Keratinocyte (primary cell): ENCODE results near the gene CACNB2. TPM values are rescaled to one million over a fixed set of nuclear protein-coding genes. Genes with fewer than 3 reads are reported as not detected.

Experiments
- DNase-seq: peaks from one replicate; pipeline ENCODE4 v3.0.0-alpha.2; 2011; ENCODE audit warnings: low read depth, missing footprints, low spot score
- FAIRE-seq: peaks from 2 replicates; lab custom pipeline; 2011; peaks lifted over from hg19 to GRCh38; lab: Jason Lieb, UNC
- H2AFZ ChIP-seq: 2 replicates; pipeline ENCODE4 v1.6.0; 2012; ENCODE audit warnings: low read length, control low read depth, inconsistent platforms; ENCODE audit not compliant: control insufficient read depth
- H3K27ac ChIP-seq: 2 replicates; pipeline ENCODE4 v1.5.1; 2011; ENCODE audit warnings: low read length; ENCODE audit not compliant: control insufficient read depth, insufficient read depth
- H3K27me3 ChIP-seq: 3 replicates; pipeline ENCODE4 v1.6.0; 2011; ENCODE audit warnings: low read length; ENCODE audit not compliant: control insufficient read depth, insufficient read depth; ENCODE audit errors: extremely low read depth
- H3K36me3 ChIP-seq, 2 experiments: 2 replicates in 1 of 2; 3 replicates in 1 of 2; pipeline ENCODE4 v1.5.1; 2011; ENCODE audit warnings: low read length in 2 of 2, mild to moderate bottlenecking in 1 of 2; ENCODE audit not compliant: control insufficient read depth in 2 of 2, insufficient read depth in 2 of 2; ENCODE audit errors: extremely low read depth in 1 of 2
- H3K4me1 ChIP-seq: 3 replicates; pipeline ENCODE4 v1.5.1; 2011; ENCODE audit warnings: low read length; ENCODE audit not compliant: control insufficient read depth, insufficient read depth; ENCODE audit errors: extremely low read depth
- H3K4me2 ChIP-seq: 3 replicates; pipeline ENCODE4 v1.6.0; 2011; ENCODE audit warnings: low read depth, low read length; ENCODE audit not compliant: control insufficient read depth, insufficient read depth; ENCODE audit errors: extremely low read depth
- H3K4me3 ChIP-seq, 3 experiments: fragments of 200-600 bp in 1 of 3; sonication (generic) in 1 of 3; 2 replicates in 2 of 3; 3 replicates in 1 of 3; pipeline ENCODE4 v1.5.1; 2011 to 2016; ENCODE audit warnings: low read length in 3 of 3, mild to moderate bottlenecking in 3 of 3, control low read depth in 2 of 3, inconsistent platforms in 1 of 3, low read depth in 1 of 3, mixed read lengths in 1 of 3, mixed run types in 1 of 3, moderate library complexity in 1 of 3; ENCODE audit not compliant: control insufficient read depth in 2 of 3, insufficient read depth in 2 of 3; ENCODE audit errors: extremely low read depth in 1 of 3
- H3K79me2 ChIP-seq: 2 replicates; pipeline ENCODE4 v1.6.0; 2012; ENCODE audit warnings: low read length; ENCODE audit not compliant: control insufficient read depth, insufficient read depth
- H3K9ac ChIP-seq: 3 replicates; pipeline ENCODE4 v1.6.0; 2011; ENCODE audit warnings: low read length; ENCODE audit not compliant: control insufficient read depth, insufficient read depth; ENCODE audit errors: extremely low read depth
- H3K9me1 ChIP-seq: 3 replicates; pipeline ENCODE4 v1.6.0; 2011; ENCODE audit warnings: low read length; ENCODE audit not compliant: control insufficient read depth, insufficient read depth; ENCODE audit errors: extremely low read depth
- H3K9me3 ChIP-seq: 2 replicates; pipeline ENCODE4 v1.5.1; 2012; ENCODE audit warnings: low read depth, low read length; ENCODE audit not compliant: control insufficient read depth
- H4K20me1 ChIP-seq: 3 replicates; pipeline ENCODE4 v1.6.0; 2011; ENCODE audit warnings: low read length; ENCODE audit not compliant: control insufficient read depth, insufficient read depth; ENCODE audit errors: extremely low read depth
- CTCF ChIP-seq, 3 experiments: IDR thresholded peaks in 1 of 3; conservative IDR thresholded peaks in 1 of 3; optimal IDR thresholded peaks in 1 of 3; 2 replicates in 2 of 3; 3 replicates in 1 of 3; pipeline versions ENCODE3 to v1.5.1; 2011; ENCODE audit warnings: low read length in 3 of 3, mild to moderate bottlenecking in 3 of 3, moderate library complexity in 2 of 3, control low read depth in 1 of 3, inconsistent platforms in 1 of 3; ENCODE audit not compliant: insufficient read depth in 2 of 3; ENCODE audit errors: extremely low read depth in 1 of 3
- EZH2 ChIP-seq: IDR thresholded peaks from one replicate; pipeline ENCODE4 v1.6.1; 2012; ENCODE audit warnings: inconsistent platforms, mild to moderate bottlenecking, low read length, moderate library complexity
- dilution Hi-C: fragments of 300-500 bp; cut with MboI; formaldehyde crosslinking; loops from one replicate; pipeline ENCODE4 v1.7.0; 2020; ENCODE audit warnings: low sequenced_read_pairs; ENCODE audit not compliant: extremely low pct_ligation_motif_present
- polyA plus RNA-seq, 5 experiments: library from polyadenylated mRNA; depleted of rRNA in 3 of 5; stranded (reverse) in 3 of 5; stranded (forward) in 1 of 5; unstranded in 1 of 5; fragments of >200 nt; gene quantifications; 1 replicate in 1 of 5; 2 replicates in 3 of 5; 3 replicates in 1 of 5; pipeline versions ENCODE4 v1.2.1 to v1.2.3, GENCODE V29; 2011 to 2012; ENCODE audit warnings: missing spikeins in 2 of 5, low read depth in 1 of 5, low replicate concordance in 1 of 5

CACNB2 gene
- polyA plus RNA-seq, 1 donor (not counting 4 experiments of a cell fraction or from before 2014, with no cell fraction given): 0.03 TPM

GRCh38 chr10:18345308-18345707, 205.1 kb downstream of the CACNB2 start:
- Histone ChIP-seq H3K36me3 (no peaks in the 10 kb centered on the region), H3K4me1 (no peaks in the 10 kb centered on the region), H3K27ac (no peak overlapping the region), H3K79me2 (no peaks in the 10 kb centered on the region), H2AFZ (no peak overlapping the region), H3K27me3 (no peaks in the 10 kb centered on the region), H3K4me2 (no peak overlapping the region), H3K9ac (no peak overlapping the region), H3K4me3 (no peak overlapping the region), H3K9me1 (no peaks in the 10 kb centered on the region), H4K20me1 (no peaks in the 10 kb centered on the region), H3K9me3 (no peaks in the 10 kb centered on the region)
- TF ChIP-seq EZH2 (no peak), CTCF (optimal IDR thresholded peaks at IDR 0.05 in 1 of 3, IDR thresholded peaks at IDR 0.05 in 1 of 3, conservative IDR thresholded peaks at IDR 0.05 in 1 of 3; ENCODE audit: extremely low read depth in 1 of 3, insufficient read depth in 2 of 3, low read length in 3 of 3) (no peak)
- dilution Hi-C loops: no loop called here
- no peak for FAIRE-seq
- DNase-seq: no peak

DNA sequence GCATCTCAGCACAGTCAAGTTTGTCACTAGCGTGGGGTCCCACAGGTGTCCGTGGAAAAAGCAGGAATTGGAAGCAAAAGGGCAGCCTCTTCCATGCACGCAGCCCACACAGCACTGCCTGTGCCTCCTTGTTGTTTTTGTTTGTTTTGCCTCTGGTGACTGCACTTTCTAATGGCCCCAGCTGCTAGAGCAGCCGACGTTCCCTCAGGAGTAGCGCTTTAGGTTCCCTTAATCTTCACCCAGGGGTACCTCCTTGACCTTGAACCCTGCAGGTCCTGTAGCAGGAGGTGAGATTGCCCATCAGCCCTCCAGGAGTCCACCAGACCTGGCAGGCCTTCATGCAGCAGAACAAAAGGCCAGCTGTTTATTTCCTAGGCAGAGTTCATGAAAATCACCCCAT, 210.1 kb downstream of the CACNB2 start:
- H4K20me1 ChIP-seq: no peaks in the 10 kb centered on the region

More for the DNA sequence above, 210.1 kb downstream of the CACNB2 start:
- no peaks in the 10 kb centered on the region for H3K36me3 ChIP-seq
- H3K4me2 ChIP-seq: no peak overlapping the region
- H3K9me1 ChIP-seq: no peaks in the 10 kb centered on the region
- H3K4me3 ChIP-seq: no peak overlapping the region
- H3K9ac ChIP-seq: no peak overlapping the region
- no peaks in the 10 kb centered on the region for H3K9me3 ChIP-seq
- dilution Hi-C loops: no loop called here
- H3K27ac ChIP-seq: no peak overlapping the region
- DNase-seq (no peak), FAIRE-seq (no peak)
- no peaks in the 10 kb centered on the region for H3K4me1 ChIP-seq
- no peak for TF ChIP-seq EZH2
- no peak for TF ChIP-seq CTCF (optimal IDR thresholded peaks at IDR 0.05 in 1 of 3, IDR thresholded peaks at IDR 0.05 in 1 of 3, conservative IDR thresholded peaks at IDR 0.05 in 1 of 3; ENCODE audit: extremely low read depth in 1 of 3, insufficient read depth in 2 of 3, low read length in 3 of 3)
- H2AFZ ChIP-seq: no peak overlapping the region
- H3K27me3 ChIP-seq: no peaks in the 10 kb centered on the region
- H3K79me2 ChIP-seq: no peaks in the 10 kb centered on the region
